ENCODE data around the gene TMEM138.

DNA sequence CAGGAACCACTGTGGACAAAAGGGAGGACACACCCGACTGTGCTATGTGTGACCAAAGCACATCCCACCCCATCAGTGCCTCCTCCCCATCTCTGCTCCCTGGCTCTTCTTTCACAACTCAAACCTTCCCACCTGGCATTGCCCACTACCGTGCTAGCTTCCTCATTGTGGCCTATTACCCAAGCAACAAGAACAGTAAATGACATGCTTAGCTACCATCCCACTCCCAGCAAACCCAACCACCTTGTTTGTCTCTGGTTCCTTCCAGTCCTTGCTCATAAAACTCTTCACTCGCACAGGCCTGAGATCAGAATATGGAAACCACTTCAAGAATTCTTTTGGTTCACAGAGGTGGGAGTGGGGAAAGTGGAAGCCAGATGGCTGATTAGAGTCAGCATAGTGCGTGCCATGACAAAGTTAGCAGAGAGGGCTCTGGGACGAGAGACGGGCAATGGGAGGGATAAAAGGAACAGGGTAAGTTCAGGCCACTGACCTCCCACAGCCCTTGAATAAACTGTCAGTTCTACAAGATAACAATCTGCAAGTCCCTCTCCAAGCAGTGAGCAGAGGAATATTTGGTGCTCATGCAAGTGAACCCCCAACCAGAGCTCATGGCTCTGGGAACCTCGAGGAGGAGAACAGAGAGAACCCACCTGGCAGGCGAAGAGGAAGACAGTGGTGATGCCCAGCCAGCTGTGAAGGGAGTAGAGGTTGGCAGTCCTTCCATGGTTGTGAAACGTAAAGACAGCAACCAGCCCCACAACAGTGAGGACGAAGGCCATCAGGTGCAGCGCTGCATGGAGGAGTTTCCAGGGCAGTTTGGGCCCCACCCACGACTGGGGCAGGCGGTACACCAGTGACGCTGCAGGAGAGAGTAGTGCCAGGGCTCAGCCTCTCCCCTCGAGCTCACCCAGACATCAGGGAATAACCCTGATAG lies 8.8 kb upstream of the TMEM138 start:
- TF ChIP-seq TAF1 (IDR thresholded peaks at IDR 0.05; ENCODE audit: low read depth, low read length) (no peak), POLR2AphosphoS5 (IDR thresholded peaks at IDR 0.05; ENCODE audit: low read depth, low read length) (no peak)
